GM19043 (cell line): ENCODE data around the gene LIX1.
"Not testable (repeated sequence)": the region's sequence is repeated elsewhere in the genome, so short reads cannot be mapped to it uniquely, and the experiment has no call there.

ENCODE experiments used
- ATAC-seq: cut with Tn5 transposase; IDR thresholded peaks from one replicate; pipeline ENCODE4 v1.9.1; 2021; ENCODE audit warnings: low read depth; ENCODE audit not compliant: unreplicated experiment

Gene LIX1

DNA sequence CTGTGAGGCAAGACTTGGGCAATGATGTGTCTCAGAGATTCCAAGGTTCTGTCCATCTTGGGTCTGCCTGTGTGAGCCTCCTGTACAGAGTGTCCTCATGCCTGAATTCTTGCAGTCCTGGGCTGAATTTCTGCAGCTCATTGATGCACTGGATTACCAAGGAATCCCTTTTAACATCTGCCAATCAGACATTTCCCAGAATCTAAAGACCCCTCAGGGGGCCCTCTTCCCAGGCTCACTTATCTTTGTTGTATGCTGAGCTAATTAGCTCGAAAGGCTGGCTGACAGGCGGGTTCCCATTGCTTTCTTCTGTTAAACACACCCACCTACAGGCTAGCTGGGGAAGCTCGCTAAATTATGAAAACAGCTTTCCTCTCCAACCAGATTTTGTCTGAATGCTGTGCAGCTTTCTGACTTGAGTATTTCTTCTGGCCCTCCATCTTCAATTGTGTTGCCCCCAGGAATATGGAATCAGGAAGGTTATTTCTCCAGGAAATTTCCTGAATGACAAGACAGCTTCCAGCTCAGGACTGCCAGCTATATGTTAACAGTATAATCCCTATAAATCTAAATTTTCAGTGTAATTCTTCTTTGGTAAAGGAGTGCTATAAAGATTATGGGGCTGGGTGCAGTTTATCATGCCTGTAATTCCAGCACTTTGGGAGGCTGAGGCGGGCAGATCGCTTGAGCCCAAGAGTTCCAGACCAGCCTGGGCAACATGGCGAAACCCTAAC is at the start of gene LIX1:
Gene LIX1, minus strand, starts transcription at position 91 of the 734 bp plus-strand sequence. Its CDS starts 35 bp downstream, at position 56.
- peak; percentile 91 for ATAC-seq

DNA sequence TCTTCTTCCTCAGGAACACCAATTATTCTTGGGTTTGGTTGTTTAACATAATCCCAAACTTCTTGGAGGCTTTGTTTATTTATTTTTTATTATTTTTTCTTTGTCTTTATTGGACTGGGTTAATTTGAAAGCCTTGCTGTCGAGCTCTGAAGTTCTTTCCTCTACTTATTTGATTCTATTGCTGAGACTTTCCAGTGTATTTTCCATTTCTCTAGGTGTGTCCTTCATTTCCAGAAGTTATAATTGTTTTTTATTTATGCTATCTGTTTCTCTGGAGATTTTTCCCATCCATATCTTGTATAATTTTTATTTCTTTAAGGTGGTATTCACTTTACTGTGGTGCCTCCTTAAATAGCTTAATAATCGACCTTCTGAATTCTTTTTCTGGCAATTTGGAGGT is 49.5 kb upstream of the LIX1 start:
- no peak for ATAC-seq

DNA sequence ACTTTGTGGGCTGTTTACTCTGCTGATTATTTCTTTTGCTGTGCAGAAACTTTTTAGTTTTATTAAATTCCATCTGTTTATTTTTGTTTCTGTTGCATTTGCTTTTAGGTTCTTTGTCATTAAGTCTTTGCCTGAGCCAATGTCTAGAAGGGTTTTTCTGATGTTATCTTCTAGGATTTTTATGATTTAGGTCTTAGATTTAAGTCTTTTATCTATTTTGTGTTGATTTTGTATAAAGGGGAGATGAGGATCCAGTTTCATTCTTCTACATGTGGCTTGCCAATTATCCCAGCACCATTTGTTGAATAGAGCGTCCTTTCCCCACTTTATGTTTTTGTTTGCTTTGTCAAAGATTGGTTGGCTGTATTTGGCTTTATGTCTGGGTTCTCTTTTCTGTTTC is 47.1 kb upstream of the LIX1 start:
- ATAC-seq, result not testable (repeated sequence)

DNA sequence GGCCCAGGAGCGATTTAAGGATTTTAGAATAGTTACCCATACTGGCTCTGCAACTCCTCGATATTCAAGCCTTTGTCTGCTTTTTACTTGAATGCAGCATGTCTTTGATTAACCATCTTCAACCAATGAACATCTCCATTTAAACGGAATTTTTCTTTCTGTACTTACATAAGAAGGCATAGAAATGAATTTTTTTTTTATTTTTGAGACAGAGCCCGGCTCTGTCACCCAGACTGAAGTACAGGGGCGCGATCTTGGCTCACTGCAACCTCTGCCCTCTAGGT is 41.5 kb upstream of the LIX1 start:
- no peak for ATAC-seq

DNA sequence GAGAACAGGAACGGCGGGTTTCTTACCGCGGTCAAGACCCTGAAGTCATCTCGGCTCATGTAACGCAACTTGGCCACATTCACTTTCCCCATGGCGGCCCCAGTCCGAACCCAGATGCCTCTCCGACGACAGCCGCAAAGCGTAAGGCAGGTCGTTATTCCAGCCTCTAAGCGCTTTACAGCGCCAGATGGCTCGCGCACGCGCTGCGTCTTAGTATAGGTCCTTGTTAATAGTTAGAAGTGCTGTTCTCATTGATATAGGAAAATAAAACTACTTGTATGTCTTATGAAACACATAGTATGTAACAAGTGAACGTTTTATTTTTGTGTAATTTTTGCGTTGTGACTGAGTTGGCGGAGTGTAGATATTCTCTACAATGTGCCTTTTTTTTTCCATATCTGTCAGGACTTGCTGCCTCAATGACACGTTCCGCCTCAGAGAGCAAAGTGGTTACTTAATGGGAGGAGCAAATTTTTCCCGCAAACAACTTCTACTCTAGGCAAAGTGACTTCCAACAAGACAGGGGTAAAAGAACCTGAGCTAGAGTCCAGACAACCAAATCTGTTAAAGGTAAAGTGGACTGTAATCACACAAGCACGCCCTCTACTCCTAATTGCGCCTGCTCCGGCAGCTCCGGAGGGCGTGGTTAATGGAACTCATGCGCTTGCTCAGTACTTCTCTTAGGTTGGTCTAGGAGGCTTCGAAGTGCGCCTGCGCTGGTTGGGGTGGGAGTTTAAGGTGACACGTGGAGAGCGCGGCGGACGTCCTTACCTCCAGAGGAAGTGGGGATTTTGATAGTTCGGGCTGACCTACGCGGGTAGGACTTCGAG is 40.9 kb upstream of the LIX1 start, which contains the start of gene RIOK2:
Gene RIOK2, minus strand, starts transcription at position 148 of the 830 bp plus-strand sequence. Its CDS starts 56 bp downstream, at position 92.
- ATAC-seq, result peak; percentile 86

DNA sequence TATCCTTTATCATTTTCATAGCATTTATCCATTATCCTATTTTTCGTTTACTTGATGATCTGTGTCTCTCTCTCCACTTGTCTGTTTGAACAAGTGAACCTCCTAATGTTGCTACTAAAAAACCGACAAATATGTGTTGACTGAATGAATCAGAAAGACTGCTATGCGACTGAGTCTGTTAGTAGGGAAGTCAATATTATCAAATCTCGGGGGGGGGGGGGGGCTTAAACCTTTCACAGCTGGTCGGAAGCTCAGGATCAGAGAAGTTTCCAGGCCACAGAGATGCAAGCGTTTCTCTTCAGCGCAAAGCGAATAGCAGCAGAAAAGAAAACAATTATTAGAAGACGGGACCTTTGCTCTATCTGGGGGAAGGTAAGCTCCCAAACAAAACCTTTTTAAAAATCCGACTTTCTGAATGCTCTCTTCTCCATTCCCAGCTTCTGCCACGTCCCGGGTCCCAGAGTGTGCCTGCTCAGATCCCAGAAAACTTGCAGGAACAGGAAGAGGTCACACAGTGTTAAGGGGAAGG is 40.2 kb upstream of the LIX1 start:
- ATAC-seq, result no peak

DNA sequence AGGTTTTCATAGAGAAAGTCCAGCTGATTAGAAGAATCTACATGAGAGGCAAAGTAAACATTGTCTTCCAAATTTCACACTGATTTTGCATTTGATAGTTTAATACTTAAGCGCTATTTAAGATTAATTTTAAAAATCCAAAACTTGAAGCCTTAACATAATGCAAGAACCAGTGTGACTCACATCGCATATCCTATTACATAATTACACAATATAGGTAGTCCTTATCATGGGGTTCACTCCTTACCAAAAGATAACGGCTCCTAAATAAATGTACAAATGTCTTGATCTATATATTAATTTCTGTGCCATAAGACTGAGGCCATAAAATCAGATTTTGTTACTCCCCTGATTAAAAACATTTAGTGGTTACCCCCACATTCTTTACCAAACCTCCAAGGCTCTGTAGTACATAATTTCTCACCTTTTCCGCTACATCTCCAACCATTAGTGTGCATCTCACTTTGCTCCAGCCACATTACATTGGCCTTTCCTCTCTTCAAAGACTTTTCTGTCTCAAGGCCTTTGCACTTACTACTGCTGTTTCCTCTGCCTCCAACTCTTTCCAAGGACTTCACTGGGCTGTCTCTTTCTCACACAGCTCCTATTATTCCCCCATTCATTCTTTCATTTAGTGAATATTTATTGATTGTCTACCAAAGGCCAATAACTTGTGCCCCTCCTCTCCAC is 39.6 kb upstream of the LIX1 start:
- no peak for ATAC-seq

DNA sequence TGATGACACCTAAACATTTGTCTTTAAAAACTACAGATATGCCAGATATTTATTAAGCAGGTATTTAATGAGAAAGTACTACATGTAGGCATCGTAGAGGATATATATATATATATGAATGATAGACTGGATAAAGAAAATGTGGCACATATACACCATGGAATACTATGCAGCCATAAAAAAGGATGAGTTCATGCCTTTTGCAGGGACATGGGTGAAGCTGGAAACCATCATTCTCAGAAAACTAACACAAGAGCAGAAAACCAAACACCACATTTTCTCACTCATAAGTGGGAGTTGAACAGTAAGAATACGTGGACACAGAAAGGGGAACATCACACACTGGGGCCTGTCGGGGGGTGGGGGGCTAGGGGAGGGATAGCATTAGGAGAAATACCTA is 37.0 kb upstream of the LIX1 start:
- not testable (repeated sequence) for ATAC-seq

DNA sequence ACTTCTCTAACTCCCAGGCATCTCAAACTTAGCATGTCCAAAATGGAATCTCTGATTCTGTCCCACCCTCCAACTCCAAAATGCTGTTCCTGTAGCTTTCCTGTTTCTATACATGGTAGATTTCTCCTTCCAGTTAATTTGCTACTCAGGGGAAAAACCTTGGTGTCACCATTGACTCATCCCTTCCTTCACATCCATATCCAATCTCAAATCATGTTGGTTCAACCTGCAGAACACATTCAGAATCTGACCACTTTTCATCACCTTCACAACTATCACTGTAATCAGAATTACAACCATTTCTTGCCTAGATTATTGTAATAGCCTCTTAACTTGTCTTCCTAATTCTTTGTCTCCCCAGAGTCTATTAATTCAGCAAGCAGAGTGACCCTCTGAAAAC is 29.8 kb upstream of the LIX1 start:
- ATAC-seq, result no peak

DNA sequence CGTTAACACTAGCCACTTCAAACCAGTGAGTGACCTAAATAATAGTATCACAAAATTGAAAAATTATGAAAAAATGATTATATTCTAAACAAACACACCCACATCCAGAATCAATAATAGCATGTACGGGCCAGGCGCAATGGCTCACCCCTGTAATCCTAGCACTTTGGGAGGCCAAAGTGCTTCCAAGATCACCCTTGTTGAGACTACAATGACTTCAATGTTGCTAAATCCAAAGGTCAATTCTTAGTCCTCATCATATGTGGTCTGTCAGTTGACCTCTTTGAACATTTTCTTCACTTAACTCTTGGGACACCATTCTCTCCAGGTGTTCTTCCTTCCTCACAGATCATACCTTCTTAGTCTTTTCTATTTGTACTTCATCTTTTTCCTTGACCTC is 29.3 kb upstream of the LIX1 start:
- ATAC-seq, result no peak

DNA sequence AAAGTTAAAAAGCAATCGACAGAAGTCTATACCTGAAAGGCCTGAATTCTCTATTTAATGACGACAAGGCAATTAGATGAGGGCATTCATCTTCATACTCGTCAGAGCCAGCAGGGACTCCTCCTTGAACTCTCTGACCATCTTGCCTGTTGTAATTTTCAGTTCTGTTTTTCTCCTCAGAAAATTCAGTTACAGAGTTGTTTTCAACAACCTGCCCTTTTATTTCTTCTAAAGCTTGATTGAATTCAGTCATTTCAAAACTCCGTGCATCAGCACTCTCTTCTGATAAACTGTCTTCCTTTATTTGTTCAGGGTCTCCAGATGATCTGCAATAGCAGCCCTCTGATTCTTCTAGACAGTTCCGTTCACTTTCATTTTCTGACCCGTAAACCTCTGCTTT is 25.0 kb upstream of the LIX1 start:
- peak; percentile 66 for ATAC-seq

DNA sequence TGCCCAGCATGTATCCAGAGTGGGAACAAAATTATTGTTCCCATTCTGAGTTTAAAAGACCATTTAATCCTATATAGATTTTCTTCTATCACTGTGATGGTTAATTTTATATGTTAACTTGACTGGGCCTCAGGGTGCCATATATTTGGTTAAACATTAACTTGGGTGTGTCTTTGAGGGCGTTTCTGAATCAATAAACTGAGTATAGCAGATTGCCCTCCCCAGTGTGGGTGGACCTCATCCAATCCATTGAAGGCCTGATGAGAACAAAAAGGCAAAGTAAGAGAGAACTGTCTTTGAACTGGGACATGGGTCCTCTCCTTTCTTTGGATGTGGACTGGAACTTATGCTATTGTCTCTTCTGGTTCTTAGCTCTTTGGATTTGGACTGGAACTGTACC is 23.3 kb upstream of the LIX1 start:
- no peak for ATAC-seq

DNA sequence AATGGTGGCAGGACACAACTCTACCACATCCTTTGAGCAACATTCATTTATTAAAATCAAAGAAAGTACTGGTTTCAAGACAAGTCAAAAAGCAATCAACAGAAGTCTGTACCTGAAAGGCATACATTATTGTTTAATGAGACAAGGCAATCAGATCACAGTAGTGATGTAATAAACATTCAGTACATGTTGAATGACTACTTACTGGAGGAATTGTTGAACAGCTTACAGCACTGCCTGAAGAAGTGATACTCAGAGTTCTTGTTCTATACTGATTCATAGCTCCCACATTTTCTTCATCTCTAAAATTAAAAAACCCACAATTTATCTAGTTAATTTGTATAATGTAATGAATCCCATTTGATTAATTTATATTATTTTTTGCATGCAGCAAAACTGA is 22.4 kb upstream of the LIX1 start:
- ATAC-seq, result no peak

DNA sequence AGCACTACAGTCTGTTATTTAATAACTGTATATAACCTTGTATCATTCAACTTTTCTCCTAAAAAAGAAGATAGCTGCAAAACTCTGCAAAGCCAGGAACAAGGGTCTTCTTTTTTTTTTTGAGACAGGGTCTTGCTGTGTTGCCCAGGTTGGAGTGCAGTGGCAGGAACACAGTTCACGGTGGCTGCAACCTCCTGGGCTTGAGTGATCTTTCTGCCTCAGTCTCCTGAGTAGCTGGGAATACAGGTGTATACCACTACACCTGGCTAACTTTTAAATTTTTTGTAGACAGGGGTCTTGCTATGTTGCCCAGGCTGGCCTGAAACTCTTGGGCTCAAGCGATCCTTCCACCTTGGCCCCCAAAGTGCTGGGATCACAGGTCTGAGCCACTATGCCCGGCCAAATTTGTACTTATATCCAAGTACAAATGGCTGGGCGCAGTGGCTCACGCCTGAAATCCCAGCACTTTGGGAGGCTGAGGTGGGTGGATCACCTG is 21.4 kb upstream of the LIX1 start:
- no peak for ATAC-seq

DNA sequence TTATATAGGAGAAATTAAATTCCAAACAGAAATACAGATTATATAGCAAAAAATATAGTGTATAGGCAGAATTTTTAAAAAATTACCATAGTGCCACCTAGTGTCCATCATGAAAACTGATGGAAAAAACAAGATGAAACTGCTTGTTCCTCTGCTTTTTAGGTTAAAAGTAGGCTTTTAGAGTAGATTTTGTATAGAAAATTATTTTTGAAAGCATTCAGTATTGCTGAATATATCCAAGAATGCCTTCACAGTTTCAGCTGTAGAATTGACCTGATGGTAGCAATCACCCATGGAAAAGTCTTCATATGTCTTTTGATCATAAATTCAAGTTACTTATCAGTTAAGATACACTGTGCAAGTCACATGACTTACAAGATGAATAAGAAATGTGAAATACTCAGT is 21.0 kb upstream of the LIX1 start:
- no peak for ATAC-seq

DNA sequence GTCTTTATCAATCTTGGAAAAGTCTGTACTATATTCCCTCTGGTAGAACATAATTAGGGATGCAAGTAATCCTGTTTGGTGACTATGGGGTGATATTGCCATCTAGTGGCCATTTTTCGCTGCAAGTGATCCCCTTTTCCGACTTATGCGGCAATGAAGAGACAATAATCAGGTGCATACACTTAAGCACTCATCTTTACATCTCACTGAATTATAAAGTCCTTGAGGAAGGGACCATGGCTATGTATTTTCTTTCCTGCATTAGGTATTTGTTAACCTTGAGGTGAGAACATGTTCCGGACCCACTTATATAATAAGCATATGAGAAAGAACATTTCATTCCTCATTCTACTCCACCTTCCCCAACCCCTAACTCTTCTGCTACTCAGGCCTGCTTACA is 19.6 kb upstream of the LIX1 start:
- no peak for ATAC-seq

DNA sequence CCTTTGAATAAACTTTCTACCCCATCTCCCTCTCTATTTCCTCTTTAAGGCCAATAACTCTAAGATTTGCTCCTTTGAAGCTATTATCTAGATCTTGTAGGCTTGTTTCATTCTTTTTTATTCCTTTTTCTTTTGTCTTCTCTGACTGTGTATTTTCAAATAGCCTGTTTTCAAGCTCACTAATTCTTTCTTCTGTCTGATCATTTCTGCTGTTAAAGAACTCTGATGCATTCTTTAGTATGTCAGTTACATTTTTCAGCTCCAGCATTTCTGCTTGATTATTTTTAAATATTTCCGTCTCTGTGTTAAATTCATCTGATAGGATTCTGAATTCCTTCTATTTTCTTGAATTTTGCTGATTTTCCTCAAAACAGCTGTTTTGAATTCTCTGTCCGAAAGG is 15.3 kb upstream of the LIX1 start:
- ATAC-seq, result no peak

DNA sequence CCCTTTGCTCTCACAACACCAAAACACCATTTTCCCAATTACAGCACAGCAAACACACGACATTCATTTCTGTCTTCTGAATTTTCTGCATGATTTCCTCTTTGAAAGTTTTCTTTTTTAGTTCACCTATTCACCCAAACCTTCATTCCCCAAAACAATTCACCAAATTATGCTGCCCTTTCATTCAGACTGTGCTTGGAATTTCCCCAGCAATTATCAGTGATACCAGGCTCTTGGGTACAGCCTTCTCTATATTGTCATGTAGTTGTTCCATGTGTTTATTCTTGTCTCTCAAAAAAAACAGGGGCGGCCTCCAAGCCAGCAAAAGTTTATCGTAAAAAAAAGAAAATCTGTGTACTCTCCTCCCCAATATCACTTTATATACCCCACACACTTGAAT is 9.0 kb upstream of the LIX1 start:
- ATAC-seq, result no peak

DNA sequence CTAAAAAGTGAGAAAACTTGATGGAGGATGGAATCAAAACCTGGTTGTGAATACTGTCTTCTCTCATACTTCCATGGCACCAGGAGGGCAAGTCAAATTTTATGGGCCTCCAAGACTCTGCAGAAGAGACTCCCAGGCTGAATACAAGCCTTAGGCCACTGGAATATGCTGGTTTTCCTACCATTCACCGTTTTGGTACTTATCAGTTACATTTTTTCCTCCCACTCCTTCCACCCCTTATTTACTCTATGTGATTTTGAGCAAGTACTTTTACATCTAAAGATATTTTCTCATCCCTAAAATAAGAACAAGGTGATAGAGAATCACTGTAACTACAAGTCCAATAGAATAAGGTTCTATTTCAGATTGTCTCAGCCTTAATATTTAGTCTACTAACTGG is 8.0 kb upstream of the LIX1 start:
- ATAC-seq, result no peak

DNA sequence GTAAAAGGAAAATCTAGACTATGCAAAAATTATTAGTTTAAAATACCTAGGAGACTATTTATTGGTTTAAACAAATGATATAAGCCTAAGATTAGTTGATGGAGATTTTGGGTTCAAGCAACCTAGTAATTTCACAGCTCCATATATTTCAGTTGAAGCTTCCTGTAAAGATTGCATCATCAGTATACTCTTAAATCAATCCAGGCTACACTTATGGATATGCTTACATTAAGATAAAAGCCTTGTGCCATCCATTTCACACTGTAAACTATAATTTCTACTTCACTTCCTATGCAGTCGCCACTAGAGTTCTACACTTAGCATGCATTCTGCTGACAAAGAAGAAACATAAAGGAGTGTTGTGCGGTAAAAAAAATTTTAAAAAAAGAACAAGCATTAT is 7.3 kb upstream of the LIX1 start:
- no peak for ATAC-seq

DNA sequence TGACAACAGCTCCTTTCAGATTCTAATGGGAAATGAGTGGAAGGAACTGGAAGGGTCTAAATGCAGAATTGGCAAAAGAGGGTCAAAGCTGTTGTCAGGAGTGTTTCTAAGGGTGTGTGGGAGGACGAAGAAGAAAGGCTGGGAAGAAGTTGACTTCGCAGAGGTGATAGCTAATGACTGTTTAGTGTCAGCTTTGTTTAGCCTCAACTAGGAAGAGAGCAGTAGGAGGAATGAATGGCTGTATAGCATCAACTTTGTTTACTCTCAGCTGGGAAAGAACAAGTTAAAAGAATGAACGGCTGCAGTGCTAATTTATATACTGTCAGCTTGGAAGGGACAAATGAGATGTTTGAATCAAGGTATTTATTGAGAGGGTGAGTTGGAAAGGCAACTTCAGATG is 5.9 kb upstream of the LIX1 start:
- ATAC-seq, result no peak
